HG02884 (cell line): ENCODE results near the gene HMX1.

ENCODE experiments used
- ATAC-seq: cut with Tn5 transposase; IDR thresholded peaks from one replicate; pipeline ENCODE4 v1.9.1; 2021; ENCODE audit warnings: mild to moderate bottlenecking, moderate library complexity; ENCODE audit not compliant: unreplicated experiment

HMX1 gene

GRCh38 chr4:8871417-8872401, at the start of gene HMX1:
Gene HMX1 (minus strand): TSS chr4:8871839. CDS start chr4:8871614, 225 bp downstream.
- ATAC-seq = no peak

- no peak for ATAC-seq
These were observed 49.3 kb upstream of the HMX1 start for GRCh38 chr4:8920969-8921368.

DNA sequence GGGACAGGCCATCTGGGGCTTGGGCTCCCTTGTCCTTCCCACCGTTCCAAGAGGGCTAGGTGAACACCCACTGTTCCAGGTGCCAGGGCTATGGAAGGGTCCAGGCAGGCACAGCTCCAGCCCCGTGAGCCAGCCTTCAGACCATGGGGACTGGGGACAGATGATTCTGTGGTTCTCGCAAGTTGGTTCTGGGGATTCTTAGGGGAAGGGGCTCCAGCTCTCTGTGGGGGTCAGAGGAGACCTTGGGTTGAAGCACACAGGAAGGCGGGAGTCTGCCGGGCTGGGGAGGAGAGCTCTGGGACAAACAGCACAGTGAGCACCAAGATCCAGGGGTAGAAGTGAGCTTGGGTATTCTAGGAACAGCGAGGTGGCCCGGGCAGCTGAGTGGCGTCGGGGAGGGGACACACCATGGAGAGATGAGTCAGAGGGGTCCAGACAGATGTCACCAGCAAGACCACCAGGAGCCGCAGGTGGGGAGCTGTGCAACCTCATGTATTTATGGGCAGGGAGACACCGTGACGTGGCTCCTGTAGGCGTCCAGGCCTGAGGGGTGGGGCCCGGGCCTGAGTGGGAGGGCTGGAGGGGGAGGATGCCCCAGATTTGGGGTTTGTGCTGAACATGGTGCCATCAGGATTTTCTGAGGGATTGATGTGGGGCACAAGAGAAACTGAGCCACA, 48.8 kb upstream of the HMX1 start:
- no peak for ATAC-seq

DNA sequence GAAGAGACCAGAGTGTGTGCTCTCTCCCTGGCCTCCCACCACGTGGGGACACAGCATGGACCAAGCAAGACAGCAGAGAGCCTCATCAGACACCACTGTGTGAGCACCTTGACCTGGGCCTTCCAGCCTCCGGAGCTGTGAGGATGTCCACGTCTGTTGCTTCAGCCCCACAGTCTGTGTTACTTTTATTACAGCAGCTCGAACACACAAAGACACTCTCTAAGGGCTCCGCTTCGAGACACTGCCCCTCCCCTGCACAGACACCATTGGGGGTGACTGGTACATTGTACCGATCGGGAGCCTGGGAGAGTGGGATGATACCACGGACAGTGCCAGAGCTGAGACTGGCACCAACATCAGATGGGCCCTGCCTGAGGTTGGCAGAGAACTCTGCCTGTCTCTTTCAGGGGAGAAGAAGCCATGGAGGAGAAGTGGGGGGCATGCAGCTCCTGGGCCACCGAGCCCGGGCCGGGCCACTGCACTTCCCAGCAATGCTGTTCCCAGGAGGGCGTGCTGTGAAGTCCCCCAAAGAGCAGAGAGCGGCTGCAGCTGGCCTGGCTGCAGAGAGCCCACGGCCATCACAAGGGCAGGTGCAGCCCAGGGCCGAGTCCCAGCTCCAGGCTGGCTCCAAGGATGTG, 48.1 kb upstream of the HMX1 start:
- no peak for ATAC-seq

- no peak for ATAC-seq
These were observed 46.5 kb upstream of the HMX1 start for GRCh38 chr4:8917868-8918783.

- ATAC-seq = no peak
These were observed 45.7 kb upstream of the HMX1 start for GRCh38 chr4:8917321-8917811.

- ATAC-seq = no peak
These were observed 45.3 kb upstream of the HMX1 start for GRCh38 chr4:8916906-8917305.

DNA sequence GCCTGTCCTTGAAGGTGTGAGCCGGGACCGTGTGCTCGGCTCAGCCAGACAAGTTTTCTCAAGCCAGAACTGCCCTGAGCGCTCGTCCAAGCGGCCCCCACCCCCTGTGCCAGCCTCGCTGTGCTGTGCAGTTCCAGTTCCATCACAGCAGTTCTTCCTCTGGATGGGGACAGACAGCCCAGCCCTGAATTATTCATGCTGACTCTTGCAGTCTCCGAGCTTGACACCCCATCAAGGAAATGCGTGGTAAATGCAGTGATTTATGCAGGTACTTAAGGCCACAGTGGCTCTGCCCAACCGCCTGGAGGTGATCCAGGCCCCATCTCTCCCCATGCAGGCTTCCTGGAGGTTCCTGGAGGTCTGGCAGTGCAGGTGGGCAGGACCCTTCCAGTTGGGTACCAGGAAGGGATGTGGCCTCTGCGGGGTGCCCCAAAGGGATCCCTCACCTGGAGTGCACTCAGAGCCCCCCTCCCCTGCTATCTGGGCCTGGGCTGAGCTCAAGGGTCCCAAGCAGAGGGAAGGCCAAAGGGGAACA, 44.8 kb upstream of the HMX1 start:
- no peak for ATAC-seq

DNA sequence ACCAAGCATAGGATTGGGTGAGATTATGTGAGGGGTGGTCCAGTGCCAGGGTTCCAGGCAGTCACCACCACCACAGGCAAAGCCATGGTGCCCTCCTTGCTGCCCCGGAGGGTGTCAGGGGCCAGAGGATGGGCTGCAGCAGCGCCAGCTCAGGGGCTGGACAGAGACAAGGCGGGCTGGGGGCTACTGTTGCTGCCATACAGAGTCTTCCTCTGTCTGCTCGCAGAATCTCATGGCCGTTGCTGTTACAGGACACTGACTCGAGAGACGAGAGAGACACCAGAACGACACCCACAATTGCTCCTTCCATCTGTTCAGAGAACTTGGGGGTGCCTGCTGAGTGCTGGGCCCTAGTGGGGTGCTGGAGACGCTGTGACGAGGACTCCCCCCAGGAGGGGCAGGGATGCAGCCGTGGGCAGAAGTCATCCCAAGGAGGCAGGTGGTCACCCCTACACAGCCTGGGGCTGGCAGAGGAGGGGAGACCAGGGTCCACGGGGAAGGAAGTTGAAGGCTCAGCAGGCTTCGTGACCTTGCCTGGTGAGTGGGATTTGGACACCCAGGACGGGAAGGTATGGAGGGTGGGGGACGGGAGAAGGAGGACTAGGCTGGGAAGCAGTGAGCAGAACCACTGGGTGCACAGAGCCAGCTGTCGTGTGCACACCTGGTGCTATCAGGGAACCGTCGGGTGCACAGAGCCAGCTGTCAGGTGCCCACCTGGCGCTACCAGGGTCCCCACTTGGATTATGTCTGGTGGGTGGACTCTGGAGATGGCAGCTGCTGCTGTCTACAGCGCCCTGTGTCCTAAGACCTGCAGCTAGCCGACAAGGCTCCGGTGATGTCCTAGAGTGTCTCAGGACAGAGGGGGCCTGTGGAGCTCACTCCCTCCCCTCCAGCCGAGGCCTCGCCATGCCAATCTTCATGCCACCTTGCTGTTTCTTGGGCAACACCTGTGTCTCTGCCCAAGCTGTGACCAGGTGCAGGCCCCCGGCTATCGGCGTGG, 43.9 kb upstream of the HMX1 start:
- no peak for ATAC-seq

DNA sequence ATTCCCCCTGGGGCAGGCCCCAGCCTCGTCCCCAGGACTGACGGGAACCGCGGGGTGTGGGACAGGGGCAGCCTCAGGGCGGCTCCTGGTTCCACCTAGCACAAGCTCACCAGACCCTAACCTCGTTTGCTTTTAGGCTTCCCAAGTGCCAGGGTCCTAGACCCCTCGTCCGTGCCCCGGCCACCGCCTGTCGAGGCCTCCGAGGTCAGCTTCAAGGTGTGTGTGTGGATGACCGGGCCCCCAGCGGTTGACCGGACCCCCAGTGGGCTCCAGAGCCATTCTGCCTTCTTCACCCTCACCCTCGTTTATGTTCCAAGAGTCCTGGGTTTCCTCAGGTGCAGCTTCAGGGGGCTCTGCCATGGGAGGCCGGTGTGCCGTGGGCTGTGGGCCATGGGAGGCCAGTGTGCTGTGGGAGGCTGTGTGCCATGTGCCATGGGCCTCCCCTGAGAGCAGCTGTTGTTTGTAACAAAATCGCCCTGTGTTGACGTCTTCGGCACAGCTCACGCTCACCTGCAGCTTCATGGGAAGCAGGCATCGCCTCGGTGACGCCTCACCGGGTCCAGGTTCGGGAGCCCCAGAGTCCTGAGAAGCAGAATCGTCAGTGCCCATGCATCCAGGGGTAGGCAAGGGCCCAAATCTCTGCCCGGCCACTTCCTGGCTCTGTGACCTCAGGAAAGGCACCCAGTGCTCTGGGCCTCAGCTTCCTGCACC, 43.0 kb upstream of the HMX1 start:
- no peak for ATAC-seq

DNA sequence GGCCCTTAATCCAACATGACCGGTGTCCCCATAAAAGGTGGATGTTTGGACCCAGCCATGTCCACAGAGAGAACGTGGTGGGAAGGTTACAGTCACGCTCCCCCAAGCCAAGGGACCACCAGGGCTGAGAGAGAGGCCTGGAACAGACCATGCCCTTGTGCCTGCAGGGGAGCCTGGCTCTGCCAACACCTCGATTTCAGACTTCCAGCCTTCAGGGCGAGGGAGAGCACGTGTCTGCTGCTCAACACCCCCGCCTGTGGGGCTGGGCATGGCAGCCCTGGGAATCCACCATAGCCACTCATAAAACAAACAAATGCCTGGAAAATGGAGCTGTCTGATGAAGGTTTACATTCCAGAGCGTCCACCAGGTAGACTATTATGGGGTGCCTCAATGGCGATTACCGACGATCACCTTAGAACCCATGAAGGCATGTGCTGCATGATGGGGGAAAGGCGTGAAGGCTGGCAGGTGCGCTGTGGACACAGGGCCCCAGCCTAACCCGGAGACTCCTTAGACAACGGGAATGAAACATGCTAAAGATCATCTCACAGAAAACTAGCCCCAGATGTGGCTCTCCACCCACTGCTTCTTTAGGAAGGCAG, 42.3 kb upstream of the HMX1 start:
- ATAC-seq = no peak

GRCh38 chr4:8913121-8913857, 41.6 kb upstream of the HMX1 start:
- ATAC-seq = no peak

DNA sequence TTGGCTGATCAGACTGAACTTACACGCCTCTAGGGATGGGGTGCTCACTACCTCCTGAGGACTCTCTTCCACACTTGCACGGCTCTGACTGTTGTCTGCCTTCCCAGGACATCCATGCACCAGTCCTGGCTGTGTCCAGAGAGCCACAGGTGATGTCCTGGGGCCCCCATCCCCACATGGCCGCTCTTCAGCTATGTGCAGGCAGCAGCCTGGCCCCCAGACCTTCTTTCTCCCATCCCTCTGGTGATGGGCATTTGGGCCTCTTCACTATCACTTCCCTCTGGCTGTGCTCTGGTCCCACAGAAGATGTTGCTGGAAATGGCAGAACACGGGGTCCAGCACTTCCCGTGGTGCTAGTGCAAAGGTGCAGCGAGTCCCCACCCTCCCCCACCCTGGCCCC, 40.9 kb upstream of the HMX1 start:
- ATAC-seq = no peak

DNA sequence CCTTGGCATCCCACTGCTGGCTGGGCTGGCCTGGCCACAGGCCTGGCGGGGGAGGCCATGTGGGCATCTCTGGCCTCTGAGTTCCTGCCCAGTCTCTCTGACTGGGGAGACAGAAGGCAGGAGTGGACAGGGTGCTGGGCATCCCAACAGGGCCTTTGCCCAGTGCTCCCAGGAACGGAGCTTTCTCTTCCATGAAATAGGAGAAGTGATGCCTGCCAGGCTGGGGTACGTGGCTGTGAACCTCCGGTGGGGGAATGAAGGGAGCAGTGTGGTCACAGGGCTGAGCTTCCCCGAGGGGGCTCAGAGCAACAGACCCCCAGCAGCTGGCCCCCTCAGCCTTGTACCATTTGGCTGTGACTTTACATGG, 40.4 kb upstream of the HMX1 start:
- no peak for ATAC-seq

- no peak for ATAC-seq
These were observed 39.9 kb upstream of the HMX1 start for GRCh38 chr4:8911316-8912088.

DNA sequence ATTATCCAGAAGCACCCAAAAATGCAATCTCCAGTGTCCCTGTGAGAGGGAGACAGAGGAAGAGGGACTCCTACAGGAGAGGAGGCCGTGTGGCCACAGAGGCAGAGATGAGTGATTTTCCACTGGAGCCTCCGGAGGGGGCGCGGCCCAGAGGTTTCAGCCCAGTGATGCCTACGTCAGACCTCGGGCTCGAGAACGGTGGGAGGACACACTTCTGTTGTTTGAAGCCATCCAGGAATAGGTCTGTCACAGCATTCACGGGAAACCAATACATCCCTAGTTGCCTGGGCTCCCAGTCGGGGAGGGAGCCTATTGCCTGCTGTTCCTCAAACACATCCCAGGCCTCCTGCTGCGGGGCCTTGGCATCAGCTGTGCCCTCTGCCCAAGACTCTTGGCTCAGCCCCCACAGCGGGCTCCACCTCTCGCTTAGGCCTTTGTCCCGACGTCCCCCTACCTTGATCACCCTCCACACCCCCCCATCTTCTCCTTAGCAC, 39.2 kb upstream of the HMX1 start:
- no peak for ATAC-seq
